Gastroesophageal sphincter (tissue), 4 donors: ENCODE results near the gene BOLA3. TPM values are rescaled to one million over a fixed set of nuclear protein-coding genes. Genes with fewer than 3 reads are reported as not detected.
A peak's percentile ranks its signal among the peaks of the same experiment; 100 is the strongest.

Experiments
- ATAC-seq: fragments of 150-250 bp; one replicate; pipeline ENCODE4 v1.9.1; 2016; ENCODE audit warnings: mild to moderate bottlenecking, moderate library complexity
- H3K27ac ChIP-seq, 4 donors: fragments of 200-600 bp; sonication (generic) in 3 of 4; 1 replicate in 3 of 4; 2 replicates in 1 of 4; pipeline ENCODE4 v1.5.1; 2016 to 2019
- H3K27me3 ChIP-seq: fragments of 200-600 bp; sonication (generic); one replicate; pipeline ENCODE4 v1.5.1; 2019
- H3K36me3 ChIP-seq, 2 donors: fragments of 200-600 bp; sonication (generic); one replicate each; pipeline ENCODE4 v1.5.1; 2019; ENCODE audit warnings: control low read depth in 1 of 2
- H3K4me1 ChIP-seq, 3 donors: fragments of 200-600 bp; sonication (generic); 1 replicate in 2 of 3; 2 replicates in 1 of 3; pipeline ENCODE4 v1.5.1; 2016 to 2019; ENCODE audit warnings: control low read depth in 2 of 3
- H3K4me3 ChIP-seq, 2 donors: fragments of 200-600 bp; sonication (generic); one replicate each; pipeline ENCODE4 v1.5.1; 2019; ENCODE audit warnings: mild to moderate bottlenecking in 1 of 2, moderate library complexity in 1 of 2
- H3K9me3 ChIP-seq, 3 donors: fragments of 200-600 bp; sonication (generic); one replicate each; pipeline ENCODE4 v1.5.1; 2017 to 2019; ENCODE audit warnings: control low read depth in 2 of 3
- EP300 ChIP-seq: sonication (generic); formaldehyde crosslinking; IDR thresholded peaks from one replicate; pipeline ENCODE4 v1.6.1; 2017; ENCODE audit warnings: antibody characterized with exemption, mild to moderate bottlenecking
- POLR2A ChIP-seq, 2 donors: fragments of 450-650 bp; IDR thresholded peaks; one replicate each; pipeline ENCODE4 v1.6.1; 2017; ENCODE audit warnings: antibody characterized with exemption in 2 of 2, mild to moderate bottlenecking in 2 of 2, moderate library complexity in 1 of 2
- POLR2AphosphoS5 ChIP-seq: sonication (generic); formaldehyde crosslinking; IDR thresholded peaks from one replicate; pipeline ENCODE4 v1.6.1; 2017; ENCODE audit warnings: antibody characterized with exemption
- WGBS, 2 donors: methylation state at CpG; one replicate each; pipeline ENCODE4 v1.1.5; 2018; ENCODE audit warnings: low coverage in 1 of 2; 5-methylcytosine and 5-hydroxymethylcytosine counted together
- total RNA-seq, 4 donors: library from RNA; depleted of rRNA; stranded (reverse); fragments of >200 nt; gene quantifications; one replicate each; pipeline ENCODE4 v1.1.0, GENCODE V29; 2016
- TF ChIP-seq, protein P1 (sequence below), 4 experiments: fragments of 200-600 bp in 2 of 4; fragments of 450-650 bp in 2 of 4; sonication (generic) in 1 of 4; IDR thresholded peaks; one replicate each; pipeline ENCODE4 v1.5.1; 2017 to 2019; ENCODE audit warnings: antibody characterized with exemption in 4 of 4, mild to moderate bottlenecking in 2 of 4, moderate library complexity in 2 of 4

The BOLA3 gene
- total RNA-seq, 4 donors from 2014 or later, result 15.5 to 43.1 (median 30.5) TPM

GRCh38 chr2:74095632-74096031 lies 52.1 kb downstream of the BOLA3 start:
- WGBS, 2 donors, result 62 to 77% methylated on average over 3 of the region's 3 CpGs
- Histone ChIP-seq H3K9me3 (no peaks in the 10 kb centered on the region), H3K4me1 (no peaks in the 10 kb centered on the region), H3K36me3 (peaks cover 0 to 88% of the 10 kb centered on the region in 2 donors), H3K27me3 (no peaks in the 10 kb centered on the region), H3K4me3 (no peak overlapping the region), H3K27ac (no peak overlapping the region)
- no peak for TF ChIP-seq POLR2AphosphoS5
- TF ChIP-seq EP300, result no peak
- TF ChIP-seq, protein P1, sequence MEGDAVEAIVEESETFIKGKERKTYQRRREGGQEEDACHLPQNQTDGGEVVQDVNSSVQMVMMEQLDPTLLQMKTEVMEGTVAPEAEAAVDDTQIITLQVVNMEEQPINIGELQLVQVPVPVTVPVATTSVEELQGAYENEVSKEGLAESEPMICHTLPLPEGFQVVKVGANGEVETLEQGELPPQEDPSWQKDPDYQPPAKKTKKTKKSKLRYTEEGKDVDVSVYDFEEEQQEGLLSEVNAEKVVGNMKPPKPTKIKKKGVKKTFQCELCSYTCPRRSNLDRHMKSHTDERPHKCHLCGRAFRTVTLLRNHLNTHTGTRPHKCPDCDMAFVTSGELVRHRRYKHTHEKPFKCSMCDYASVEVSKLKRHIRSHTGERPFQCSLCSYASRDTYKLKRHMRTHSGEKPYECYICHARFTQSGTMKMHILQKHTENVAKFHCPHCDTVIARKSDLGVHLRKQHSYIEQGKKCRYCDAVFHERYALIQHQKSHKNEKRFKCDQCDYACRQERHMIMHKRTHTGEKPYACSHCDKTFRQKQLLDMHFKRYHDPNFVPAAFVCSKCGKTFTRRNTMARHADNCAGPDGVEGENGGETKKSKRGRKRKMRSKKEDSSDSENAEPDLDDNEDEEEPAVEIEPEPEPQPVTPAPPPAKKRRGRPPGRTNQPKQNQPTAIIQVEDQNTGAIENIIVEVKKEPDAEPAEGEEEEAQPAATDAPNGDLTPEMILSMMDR (IDR thresholded peaks at IDR 0.05), result no peak
- no peak for TF ChIP-seq POLR2A (IDR thresholded peaks at IDR 0.05)
- ATAC-seq, result no peak

DNA sequence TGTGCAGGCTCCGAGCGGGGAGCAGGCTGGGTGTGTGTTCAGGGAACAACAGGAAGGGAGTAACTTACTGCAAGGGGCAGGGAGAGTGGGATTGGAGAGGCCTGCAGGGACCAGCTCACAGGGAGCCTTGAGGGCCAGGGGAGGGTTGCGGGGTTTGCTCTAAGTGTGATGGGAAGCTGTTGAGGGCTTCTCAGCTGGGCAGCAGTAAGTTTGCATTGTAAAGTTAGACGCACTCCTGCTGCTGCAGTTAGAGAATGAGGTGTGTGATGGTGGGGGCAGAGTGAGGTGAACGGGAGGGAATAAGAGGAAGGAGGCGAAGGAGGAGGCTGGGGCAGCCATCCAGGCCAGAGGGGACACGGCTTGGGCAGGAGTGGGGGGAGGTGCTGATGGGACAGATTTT lies 53.4 kb downstream of the BOLA3 start:
- H3K9me3 ChIP-seq, result no peaks in the 10 kb centered on the region
- WGBS, 2 donors, result 78 to 79% methylated on average over 7 of the region's 7 CpGs
- H3K4me3 ChIP-seq, result no peak overlapping the region
- TF ChIP-seq POLR2A (IDR thresholded peaks at IDR 0.05) (no peak), POLR2AphosphoS5 (no peak), EP300 (no peak)
- TF ChIP-seq, protein P1 (IDR thresholded peaks at IDR 0.05), result no peak
- no peak for ATAC-seq
- no peaks in the 10 kb centered on the region for H3K4me1 ChIP-seq
- H3K36me3 ChIP-seq, result peaks cover 0 to 88% of the 10 kb centered on the region in 2 donors
- H3K27ac ChIP-seq, result no peak overlapping the region
- no peaks in the 10 kb centered on the region for H3K27me3 ChIP-seq

DNA sequence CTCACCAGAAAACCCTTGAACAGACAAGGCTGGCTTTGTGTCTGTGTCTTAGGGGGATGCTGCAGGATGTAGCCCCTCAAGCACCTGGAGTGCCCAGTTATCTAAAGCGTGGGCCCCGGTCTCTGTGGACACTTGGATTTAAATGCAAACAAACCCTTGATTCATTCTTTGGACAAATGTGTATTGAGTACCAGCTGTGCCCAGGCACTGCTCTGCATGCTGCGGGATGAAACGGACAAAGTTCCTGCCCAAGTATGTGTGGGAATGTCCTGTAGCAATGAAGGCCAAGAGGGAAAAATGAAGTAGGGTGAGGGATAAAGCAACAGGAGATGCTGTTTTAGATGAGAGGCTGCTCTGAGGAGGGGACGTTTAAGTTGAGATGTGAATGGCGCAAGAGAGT lies 53.9 kb downstream of the BOLA3 start:
- Histone ChIP-seq H3K27ac (no peak overlapping the region), H3K4me3 (no peak overlapping the region), H3K27me3 (no peaks in the 10 kb centered on the region), H3K9me3 (no peaks in the 10 kb centered on the region), H3K4me1 (no peaks in the 10 kb centered on the region), H3K36me3 (peaks cover 0 to 88% of the 10 kb centered on the region in 2 donors)
- TF ChIP-seq, protein P1 (IDR thresholded peaks at IDR 0.05), result no peak
- TF ChIP-seq EP300, result no peak
- TF ChIP-seq POLR2AphosphoS5, result no peak
- no peak for TF ChIP-seq POLR2A (IDR thresholded peaks at IDR 0.05)
- ATAC-seq, result no peak
- WGBS, 2 donors, result 83 to 89% methylated on average over 2 to 4 of the region's 6 CpGs

DNA sequence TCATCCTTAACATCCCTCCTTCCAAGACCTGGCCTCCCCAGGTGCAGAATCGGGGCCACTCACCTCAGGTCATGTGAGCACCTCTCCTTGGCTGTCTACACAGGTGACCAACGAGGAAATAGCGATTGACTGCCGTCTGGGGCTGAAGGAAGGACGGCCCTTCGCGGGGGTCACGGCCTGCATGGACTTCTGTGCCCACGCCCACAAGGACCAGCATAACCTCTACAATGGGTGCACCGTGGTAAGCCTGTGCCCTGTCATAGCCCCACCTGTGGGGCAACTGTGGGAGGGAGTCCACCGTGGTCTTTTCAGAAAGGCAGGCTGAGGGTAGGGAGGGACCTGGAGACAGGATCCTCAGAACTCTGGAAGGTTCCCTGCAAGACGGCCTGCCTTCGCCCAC lies 54.3 kb downstream of the BOLA3 start:
- Histone ChIP-seq H3K27me3 (no peaks in the 10 kb centered on the region), H3K36me3 (peaks cover 0 to 87% of the 10 kb centered on the region in 2 donors), H3K4me1 (no peaks in the 10 kb centered on the region), H3K4me3 (no peak overlapping the region), H3K27ac (no peak overlapping the region), H3K9me3 (no peaks in the 10 kb centered on the region)
- TF ChIP-seq, protein P1 (IDR thresholded peaks at IDR 0.05), result no peak
- TF ChIP-seq POLR2A (IDR thresholded peaks at IDR 0.05), result no peak
- TF ChIP-seq EP300, result no peak
- TF ChIP-seq POLR2AphosphoS5, result no peak
- 89% methylated on average over 5 of the region's 13 CpGs; no CpG with 5 or more reads in 1 of the 2 donors for WGBS, 2 donors
- no peak for ATAC-seq

GRCh38 chr2:74092275-74092674 lies 55.4 kb downstream of the BOLA3 start:
- H3K4me1 ChIP-seq, result no peaks in the 10 kb centered on the region
- no peaks in the 10 kb centered on the region for H3K9me3 ChIP-seq
- ATAC-seq, result peak; percentile 36
- H3K27me3 ChIP-seq, result no peaks in the 10 kb centered on the region
- no peak overlapping the region for H3K4me3 ChIP-seq
- TF ChIP-seq EP300 (no peak), POLR2A (IDR thresholded peaks at IDR 0.05) (no peak), POLR2AphosphoS5 (no peak)
- TF ChIP-seq, protein P1 (IDR thresholded peaks at IDR 0.05), result no peak
- peaks cover 0 to 92% of the 10 kb centered on the region in 2 donors for H3K36me3 ChIP-seq
- H3K27ac ChIP-seq, result no peak overlapping the region
- 63% methylated on average over 2 of the region's 7 CpGs; no CpG with 5 or more reads in 1 of the 2 donors for WGBS, 2 donors
